Astrocyte (in vitro differentiated cells and primary cell): ENCODE measurements around the gene FLII.

Experiments used
- EZH2 ChIP-seq: IDR thresholded peaks from 2 replicates; pipeline ENCODE4 v1.6.1; 2012; ENCODE audit warnings: mild to moderate bottlenecking, low read length, inconsistent platforms; ENCODE audit not compliant: insufficient read depth
- TF ChIP-seq, protein P1 (sequence below): IDR thresholded peaks from 2 replicates; pipeline ENCODE4 v1.5.1; 2011; ENCODE audit warnings: low read depth, mild to moderate bottlenecking, inconsistent platforms, low read length, moderate library complexity; ENCODE audit not compliant: insufficient read depth

DNA sequence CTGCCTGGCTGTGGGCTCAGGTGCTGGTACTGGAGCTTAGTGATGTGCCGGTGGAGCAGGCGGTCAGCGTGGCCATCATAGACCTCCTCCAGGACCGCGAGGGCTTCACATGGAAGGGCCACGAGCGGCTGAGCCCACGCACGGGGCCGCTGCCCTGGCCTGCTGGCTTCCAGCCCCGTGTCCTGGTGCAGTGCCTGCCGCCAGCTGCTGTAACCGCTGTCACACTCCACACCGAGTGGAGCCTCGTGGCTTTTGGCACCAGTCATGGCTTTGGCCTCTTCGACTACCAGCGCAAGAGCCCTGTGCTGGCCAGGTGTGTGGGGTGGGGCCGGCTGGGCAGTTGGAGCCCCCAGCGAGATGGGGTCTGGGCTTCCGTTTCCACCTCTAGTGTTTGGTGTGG is 21.1 kb downstream of the FLII start:
- TF ChIP-seq EZH2: no peak
- TF ChIP-seq, protein P1, sequence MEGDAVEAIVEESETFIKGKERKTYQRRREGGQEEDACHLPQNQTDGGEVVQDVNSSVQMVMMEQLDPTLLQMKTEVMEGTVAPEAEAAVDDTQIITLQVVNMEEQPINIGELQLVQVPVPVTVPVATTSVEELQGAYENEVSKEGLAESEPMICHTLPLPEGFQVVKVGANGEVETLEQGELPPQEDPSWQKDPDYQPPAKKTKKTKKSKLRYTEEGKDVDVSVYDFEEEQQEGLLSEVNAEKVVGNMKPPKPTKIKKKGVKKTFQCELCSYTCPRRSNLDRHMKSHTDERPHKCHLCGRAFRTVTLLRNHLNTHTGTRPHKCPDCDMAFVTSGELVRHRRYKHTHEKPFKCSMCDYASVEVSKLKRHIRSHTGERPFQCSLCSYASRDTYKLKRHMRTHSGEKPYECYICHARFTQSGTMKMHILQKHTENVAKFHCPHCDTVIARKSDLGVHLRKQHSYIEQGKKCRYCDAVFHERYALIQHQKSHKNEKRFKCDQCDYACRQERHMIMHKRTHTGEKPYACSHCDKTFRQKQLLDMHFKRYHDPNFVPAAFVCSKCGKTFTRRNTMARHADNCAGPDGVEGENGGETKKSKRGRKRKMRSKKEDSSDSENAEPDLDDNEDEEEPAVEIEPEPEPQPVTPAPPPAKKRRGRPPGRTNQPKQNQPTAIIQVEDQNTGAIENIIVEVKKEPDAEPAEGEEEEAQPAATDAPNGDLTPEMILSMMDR: no peak
